ENCODE results near the gene OR5K2.

Gene OR5K2

DNA sequence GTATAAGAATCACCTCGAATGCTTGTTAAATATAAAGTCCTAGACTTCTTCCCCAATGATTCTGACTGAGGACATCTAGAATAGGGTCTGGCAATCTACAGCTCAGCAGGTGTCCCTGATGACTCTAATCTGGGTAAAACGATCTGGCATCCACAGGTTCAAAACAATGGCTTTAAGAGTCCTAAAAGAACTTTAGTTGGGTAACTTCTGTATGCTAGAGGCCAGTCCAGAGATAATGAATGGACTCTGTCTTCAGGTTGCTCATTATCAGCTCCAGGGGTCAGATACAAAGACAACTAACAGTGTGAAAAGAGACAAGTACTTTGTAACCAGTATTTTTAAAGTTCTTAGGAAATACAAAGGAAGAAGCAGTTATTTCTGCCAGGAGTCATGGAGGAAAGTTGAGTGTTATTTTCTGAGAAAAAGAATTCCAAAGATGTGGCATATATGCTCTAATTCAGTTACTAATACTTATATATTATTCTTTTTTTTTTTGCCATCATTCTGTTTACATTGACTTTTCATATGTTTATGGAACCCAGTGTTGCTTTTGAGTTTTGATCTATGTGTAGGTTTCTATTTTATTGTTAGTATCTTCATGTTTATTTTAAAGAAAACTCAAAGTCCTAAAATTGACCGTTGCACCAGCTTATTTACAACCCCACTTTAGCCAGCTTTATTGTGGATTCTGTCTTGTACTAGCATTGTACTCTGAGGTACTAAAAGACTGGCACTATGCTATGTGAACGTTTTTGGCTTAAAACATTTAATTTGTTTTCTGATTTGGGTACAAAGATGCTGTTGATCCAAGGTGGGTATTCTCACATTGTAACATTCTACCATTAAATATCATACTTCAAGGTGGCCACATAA lies 31.2 kb downstream of the OR5K2 start:
- Histone ChIP-seq H3K36me3 (ENCODE audit: control insufficient read depth, insufficient read depth, low read length) (no peaks in the 10 kb centered on the region), H3K9me3 (ENCODE audit: control insufficient read depth, insufficient read depth, low read length) (no peaks in the 10 kb centered on the region), H3K4me1 (ENCODE audit: control insufficient read depth, insufficient read depth, low read length) (peaks cover 2% of the 10 kb centered on the region), H3K27me3 (ENCODE audit: control insufficient read depth, insufficient read depth, low read length) (no peaks in the 10 kb centered on the region), H3K9ac (ENCODE audit: low read depth, low read length) (no peak overlapping the region), H3K4me3 (ENCODE audit: low read depth, low read length) (no peak overlapping the region)

DNA sequence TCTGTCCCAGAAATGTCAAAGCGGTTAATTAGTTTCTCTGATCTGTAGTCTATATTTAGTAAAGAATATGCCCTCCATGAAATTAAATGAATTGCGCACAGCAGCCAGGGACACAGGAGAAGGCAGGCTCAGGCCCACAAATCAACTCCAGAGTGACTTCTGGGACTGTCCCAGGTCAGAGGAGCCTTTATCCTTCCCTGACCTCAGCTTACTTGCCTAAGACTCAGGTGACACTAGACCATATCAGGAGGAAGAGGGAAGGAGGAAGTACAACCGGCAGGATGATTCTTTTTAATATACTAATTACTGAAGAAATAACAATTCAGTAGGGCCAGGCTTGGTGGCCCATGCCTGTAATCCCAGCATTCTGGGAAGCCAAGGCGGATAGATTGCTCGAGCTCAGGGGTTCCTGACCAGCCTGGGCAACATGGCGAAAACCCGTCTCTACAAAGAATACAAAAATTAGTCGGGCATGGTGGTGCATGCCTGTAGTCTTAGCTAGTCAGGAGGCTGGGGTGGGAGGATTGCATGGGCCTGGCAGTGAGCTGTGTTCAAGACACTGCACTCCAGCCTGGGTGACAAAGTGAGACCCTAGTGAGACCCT lies 32.5 kb downstream of the OR5K2 start:
- Histone ChIP-seq H3K4me3 (ENCODE audit: low read depth, low read length) (no peak overlapping the region), H3K27me3 (ENCODE audit: control insufficient read depth, insufficient read depth, low read length) (no peaks in the 10 kb centered on the region), H3K9me3 (ENCODE audit: control insufficient read depth, insufficient read depth, low read length) (no peaks in the 10 kb centered on the region), H3K9ac (ENCODE audit: low read depth, low read length) (no peak overlapping the region), H3K36me3 (ENCODE audit: control insufficient read depth, insufficient read depth, low read length) (no peaks in the 10 kb centered on the region), H3K4me1 (ENCODE audit: control insufficient read depth, insufficient read depth, low read length) (peaks cover 2% of the 10 kb centered on the region)

DNA sequence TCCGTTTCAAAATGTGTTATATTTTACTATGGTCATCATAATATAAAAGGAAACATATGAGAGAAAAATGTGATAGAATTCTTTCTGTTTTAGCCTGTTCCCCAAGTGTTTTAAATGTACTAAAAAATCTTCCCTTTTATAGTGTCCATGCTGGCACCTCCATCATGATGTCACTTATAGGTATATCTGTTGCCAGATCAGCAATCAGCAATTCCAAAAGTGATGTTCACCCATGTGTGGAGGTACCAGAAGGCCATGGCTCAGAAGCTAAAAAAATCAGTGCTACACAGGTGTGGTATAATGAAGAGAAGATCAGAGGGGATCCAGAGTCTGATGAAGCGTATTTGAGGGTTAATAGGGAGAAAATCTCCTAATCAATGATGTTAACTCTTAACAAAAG lies 33.2 kb downstream of the OR5K2 start:
- H3K27me3 ChIP-seq (ENCODE audit: control insufficient read depth, insufficient read depth, low read length): no peaks in the 10 kb centered on the region
- no peaks in the 10 kb centered on the region for H3K36me3 ChIP-seq (ENCODE audit: control insufficient read depth, insufficient read depth, low read length)
- no peak overlapping the region for H3K9ac ChIP-seq (ENCODE audit: low read depth, low read length)
- H3K4me1 ChIP-seq (ENCODE audit: control insufficient read depth, insufficient read depth, low read length): peaks cover 2% of the 10 kb centered on the region
- no peak overlapping the region for H3K4me3 ChIP-seq (ENCODE audit: low read depth, low read length)
- no peaks in the 10 kb centered on the region for H3K9me3 ChIP-seq (ENCODE audit: control insufficient read depth, insufficient read depth, low read length)

DNA sequence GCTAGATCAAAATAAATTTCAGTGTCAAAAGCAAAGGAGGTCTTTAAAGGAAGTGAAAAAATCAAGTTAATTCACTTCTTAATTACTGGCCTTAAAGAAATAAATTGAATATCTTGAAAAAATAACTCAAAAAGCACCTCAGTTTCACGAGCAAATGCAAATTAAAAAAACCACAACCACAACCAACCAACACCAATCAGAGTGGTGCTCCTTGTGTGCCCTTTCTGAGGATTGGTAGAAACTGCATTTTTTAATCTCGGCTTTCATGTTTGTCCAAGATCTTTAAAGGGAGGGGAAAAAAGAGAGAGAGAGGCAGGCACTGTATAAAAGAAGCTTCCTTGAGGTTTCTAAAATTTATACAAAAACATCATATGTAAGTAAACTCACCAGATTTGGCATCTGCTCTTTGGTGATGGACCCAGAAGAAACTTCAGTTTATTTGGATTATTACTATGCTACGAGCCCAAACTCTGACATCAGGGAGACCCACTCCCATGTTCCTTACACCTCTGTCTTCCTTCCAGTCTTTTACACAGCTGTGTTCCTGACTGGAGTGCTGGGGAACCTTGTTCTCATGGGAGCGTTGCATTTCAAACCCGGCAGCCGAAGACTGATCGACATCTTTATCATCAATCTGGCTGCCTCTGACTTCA lies 34.3 kb downstream of the OR5K2 start, which contains the start of gene GPR15:
Gene GPR15, plus strand, starts transcription at position 357 of the 653 bp plus-strand sequence. Its CDS starts 56 bp downstream, at position 413.
- Histone ChIP-seq H3K4me1 (ENCODE audit: control insufficient read depth, insufficient read depth, low read length) (peaks cover 2% of the 10 kb centered on the region), H3K4me3 (ENCODE audit: low read depth, low read length) (no peak within 1 kb of the TSS), H3K9ac (ENCODE audit: low read depth, low read length) (no peak within 1 kb of the TSS)

DNA sequence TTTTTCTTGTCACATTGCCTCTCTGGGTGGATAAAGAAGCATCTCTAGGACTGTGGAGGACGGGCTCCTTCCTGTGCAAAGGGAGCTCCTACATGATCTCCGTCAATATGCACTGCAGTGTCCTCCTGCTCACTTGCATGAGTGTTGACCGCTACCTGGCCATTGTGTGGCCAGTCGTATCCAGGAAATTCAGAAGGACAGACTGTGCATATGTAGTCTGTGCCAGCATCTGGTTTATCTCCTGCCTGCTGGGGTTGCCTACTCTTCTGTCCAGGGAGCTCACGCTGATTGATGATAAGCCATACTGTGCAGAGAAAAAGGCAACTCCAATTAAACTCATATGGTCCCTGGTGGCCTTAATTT lies 34.8 kb downstream of the OR5K2 start:
- H3K9ac ChIP-seq (ENCODE audit: low read depth, low read length): no peak overlapping the region
- no peak overlapping the region for H3K4me3 ChIP-seq (ENCODE audit: low read depth, low read length)
- no peaks in the 10 kb centered on the region for H3K9me3 ChIP-seq (ENCODE audit: control insufficient read depth, insufficient read depth, low read length)
- no peaks in the 10 kb centered on the region for H3K36me3 ChIP-seq (ENCODE audit: control insufficient read depth, insufficient read depth, low read length)
- H3K4me1 ChIP-seq (ENCODE audit: control insufficient read depth, insufficient read depth, low read length): peaks cover 2% of the 10 kb centered on the region
- no peaks in the 10 kb centered on the region for H3K27me3 ChIP-seq (ENCODE audit: control insufficient read depth, insufficient read depth, low read length)

More for the DNA sequence above, 34.3 kb downstream of the OR5K2 start, which contains the start of gene GPR15:
- H3K36me3 ChIP-seq (ENCODE audit: control insufficient read depth, insufficient read depth, low read length): no peaks in the 10 kb centered on the region
- no peaks in the 10 kb centered on the region for H3K9me3 ChIP-seq (ENCODE audit: control insufficient read depth, insufficient read depth, low read length)
- no peaks in the 10 kb centered on the region for H3K27me3 ChIP-seq (ENCODE audit: control insufficient read depth, insufficient read depth, low read length)

DNA sequence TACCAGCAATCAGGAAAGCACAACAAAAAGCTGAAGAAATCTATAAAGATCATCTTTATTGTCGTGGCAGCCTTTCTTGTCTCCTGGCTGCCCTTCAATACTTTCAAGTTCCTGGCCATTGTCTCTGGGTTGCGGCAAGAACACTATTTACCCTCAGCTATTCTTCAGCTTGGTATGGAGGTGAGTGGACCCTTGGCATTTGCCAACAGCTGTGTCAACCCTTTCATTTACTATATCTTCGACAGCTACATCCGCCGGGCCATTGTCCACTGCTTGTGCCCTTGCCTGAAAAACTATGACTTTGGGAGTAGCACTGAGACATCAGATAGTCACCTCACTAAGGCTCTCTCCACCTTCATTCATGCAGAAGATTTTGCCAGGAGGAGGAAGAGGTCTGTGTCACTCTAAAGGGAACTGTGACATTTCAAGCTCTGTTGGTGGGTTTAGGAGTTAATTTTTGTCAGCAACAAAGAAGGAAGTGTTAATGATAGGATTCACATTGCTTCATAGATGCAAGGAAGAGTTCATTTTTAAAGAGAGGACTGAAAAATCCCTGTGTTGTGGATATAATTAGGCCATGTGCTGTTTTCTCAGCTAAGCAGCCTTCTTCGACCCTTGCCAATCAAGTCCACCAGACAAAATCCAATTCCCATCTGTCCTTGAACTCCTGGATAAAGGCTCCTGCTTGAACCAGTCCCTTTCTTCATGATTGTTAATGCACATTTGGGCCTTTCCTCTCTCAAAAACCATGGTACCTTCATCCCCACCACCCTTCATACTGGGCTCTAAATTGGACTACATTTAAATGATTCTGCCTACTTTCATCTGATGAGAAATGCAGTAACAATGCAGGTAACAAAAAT lies 35.5 kb downstream of the OR5K2 start:
- Histone ChIP-seq H3K9me3 (ENCODE audit: control insufficient read depth, insufficient read depth, low read length) (no peaks in the 10 kb centered on the region), H3K9ac (ENCODE audit: low read depth, low read length) (no peak overlapping the region), H3K27me3 (ENCODE audit: control insufficient read depth, insufficient read depth, low read length) (no peaks in the 10 kb centered on the region), H3K4me1 (ENCODE audit: control insufficient read depth, insufficient read depth, low read length) (peaks cover 2% of the 10 kb centered on the region), H3K4me3 (ENCODE audit: low read depth, low read length) (no peak overlapping the region), H3K36me3 (ENCODE audit: control insufficient read depth, insufficient read depth, low read length) (no peaks in the 10 kb centered on the region)

DNA sequence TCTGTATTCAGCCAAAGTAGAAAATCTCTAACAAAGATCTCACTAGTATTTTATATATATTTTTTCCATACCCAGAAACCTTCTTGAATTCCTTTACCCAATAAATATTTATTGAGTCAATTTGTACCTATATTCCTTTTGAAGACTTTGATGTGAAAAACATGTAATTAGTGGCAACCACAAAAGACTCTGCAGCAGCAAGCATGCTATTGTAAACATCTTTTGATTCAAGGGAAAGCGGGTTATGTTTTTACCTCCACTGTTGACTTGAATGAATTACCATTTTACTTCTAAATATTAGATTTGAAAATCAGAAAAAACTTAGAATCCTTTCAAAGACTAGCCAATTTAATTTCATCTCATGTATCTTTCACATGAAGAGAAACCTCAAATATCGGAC lies 36.7 kb downstream of the OR5K2 start:
- no peaks in the 10 kb centered on the region for H3K27me3 ChIP-seq (ENCODE audit: control insufficient read depth, insufficient read depth, low read length)
- no peak overlapping the region for H3K9ac ChIP-seq (ENCODE audit: low read depth, low read length)
- H3K36me3 ChIP-seq (ENCODE audit: control insufficient read depth, insufficient read depth, low read length): no peaks in the 10 kb centered on the region
- no peak overlapping the region for H3K4me3 ChIP-seq (ENCODE audit: low read depth, low read length)
- no peaks in the 10 kb centered on the region for H3K4me1 ChIP-seq (ENCODE audit: control insufficient read depth, insufficient read depth, low read length)
- H3K9me3 ChIP-seq (ENCODE audit: control insufficient read depth, insufficient read depth, low read length): no peaks in the 10 kb centered on the region

DNA sequence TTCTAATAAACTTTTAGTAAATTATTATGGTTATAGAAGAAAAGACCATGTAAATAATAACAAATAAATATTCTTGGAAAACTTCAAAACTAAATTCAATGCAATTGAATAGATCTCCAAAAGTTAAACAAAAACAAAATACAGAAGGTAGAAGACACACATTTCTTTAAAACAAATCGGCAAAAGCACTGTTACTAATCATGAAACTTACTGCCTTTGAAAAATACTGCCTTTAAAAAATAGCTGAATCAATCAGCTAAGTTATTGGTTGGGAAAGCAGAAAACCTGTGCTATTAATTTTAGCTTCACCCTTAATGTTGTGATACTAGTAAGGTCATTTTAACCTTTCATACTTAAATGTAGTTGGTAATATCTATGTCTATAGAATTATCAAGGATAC lies 37.3 kb downstream of the OR5K2 start:
- H3K27me3 ChIP-seq (ENCODE audit: control insufficient read depth, insufficient read depth, low read length): no peaks in the 10 kb centered on the region
- H3K4me1 ChIP-seq (ENCODE audit: control insufficient read depth, insufficient read depth, low read length): no peaks in the 10 kb centered on the region
- no peaks in the 10 kb centered on the region for H3K9me3 ChIP-seq (ENCODE audit: control insufficient read depth, insufficient read depth, low read length)
- H3K9ac ChIP-seq (ENCODE audit: low read depth, low read length): no peak overlapping the region
- H3K36me3 ChIP-seq (ENCODE audit: control insufficient read depth, insufficient read depth, low read length): no peaks in the 10 kb centered on the region
- no peak overlapping the region for H3K4me3 ChIP-seq (ENCODE audit: low read depth, low read length)

DNA sequence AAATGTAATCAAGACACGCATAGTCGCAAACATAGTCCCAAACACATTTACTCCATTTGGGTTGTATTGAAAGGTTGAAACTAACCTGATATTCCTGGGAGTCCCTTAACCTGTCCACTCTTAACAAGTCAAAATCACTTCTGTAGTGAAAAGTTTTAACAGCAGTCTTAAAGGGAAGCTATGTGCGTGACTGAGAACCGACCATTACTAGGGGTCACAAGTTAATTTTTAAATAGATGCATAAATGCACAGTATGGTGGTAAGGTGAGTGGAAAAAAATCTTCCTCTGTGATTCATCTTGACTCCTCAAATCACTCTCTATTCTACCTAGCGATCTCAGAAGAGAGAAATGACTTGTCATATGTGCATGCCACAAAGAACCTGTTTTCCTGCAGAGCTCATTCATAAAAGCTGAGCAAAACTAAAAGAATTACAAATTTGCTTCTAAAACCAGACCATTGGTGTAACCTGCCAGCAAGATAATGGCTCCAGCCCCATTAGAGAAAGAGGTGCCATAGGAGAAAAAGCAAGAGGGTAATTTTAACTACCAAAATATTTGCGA lies 39.1 kb downstream of the OR5K2 start:
- no peaks in the 10 kb centered on the region for H3K27me3 ChIP-seq (ENCODE audit: control insufficient read depth, insufficient read depth, low read length)
- no peaks in the 10 kb centered on the region for H3K9me3 ChIP-seq (ENCODE audit: control insufficient read depth, insufficient read depth, low read length)
- no peak overlapping the region for H3K9ac ChIP-seq (ENCODE audit: low read depth, low read length)
- no peaks in the 10 kb centered on the region for H3K36me3 ChIP-seq (ENCODE audit: control insufficient read depth, insufficient read depth, low read length)
- no peaks in the 10 kb centered on the region for H3K4me1 ChIP-seq (ENCODE audit: control insufficient read depth, insufficient read depth, low read length)
- no peak overlapping the region for H3K4me3 ChIP-seq (ENCODE audit: low read depth, low read length)

DNA sequence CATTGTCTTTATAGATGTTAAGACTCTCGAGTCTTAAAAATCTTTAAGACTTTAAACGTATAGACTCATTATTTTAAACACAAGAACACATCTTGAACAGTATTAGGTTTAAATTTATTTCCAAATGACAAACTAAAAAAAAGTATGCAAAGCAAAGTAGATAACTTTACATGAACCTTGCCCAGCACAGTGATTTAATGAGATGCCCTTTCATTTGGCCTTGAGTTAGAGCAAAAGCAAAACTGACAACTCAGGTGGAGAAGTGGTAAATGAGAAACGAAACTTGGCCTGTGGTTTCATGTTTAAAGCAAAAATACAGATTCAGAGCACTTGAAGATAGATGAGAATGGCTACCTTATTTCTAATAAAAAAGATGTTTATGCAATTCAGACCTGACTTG lies 42.9 kb downstream of the OR5K2 start:
- no peaks in the 10 kb centered on the region for H3K36me3 ChIP-seq (ENCODE audit: control insufficient read depth, insufficient read depth, low read length)
- H3K4me3 ChIP-seq (ENCODE audit: low read depth, low read length): no peak overlapping the region
- H3K27me3 ChIP-seq (ENCODE audit: control insufficient read depth, insufficient read depth, low read length): no peaks in the 10 kb centered on the region
- no peaks in the 10 kb centered on the region for H3K9me3 ChIP-seq (ENCODE audit: control insufficient read depth, insufficient read depth, low read length)
- no peak overlapping the region for H3K9ac ChIP-seq (ENCODE audit: low read depth, low read length)
- H3K4me1 ChIP-seq (ENCODE audit: control insufficient read depth, insufficient read depth, low read length): no peaks in the 10 kb centered on the region

DNA sequence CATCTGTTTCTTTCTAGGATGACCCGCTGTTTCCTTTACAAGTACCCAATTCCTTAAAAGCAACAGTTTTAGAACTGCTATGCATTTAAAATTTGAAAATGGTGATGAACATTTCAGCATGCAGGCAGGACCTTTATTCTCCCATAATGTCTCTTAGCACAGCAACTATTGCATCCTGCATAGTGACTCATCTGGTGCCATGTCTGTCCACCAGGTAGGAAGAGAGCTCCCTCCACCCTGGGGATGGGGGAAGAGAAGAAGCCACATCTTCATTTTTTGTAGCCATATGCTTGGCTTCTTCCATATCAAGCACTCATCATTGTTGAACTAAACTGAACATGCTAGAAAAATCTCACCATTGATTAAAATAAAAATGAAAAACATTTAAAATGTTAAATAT lies 44.2 kb downstream of the OR5K2 start:
- no peaks in the 10 kb centered on the region for H3K36me3 ChIP-seq (ENCODE audit: control insufficient read depth, insufficient read depth, low read length)
- no peaks in the 10 kb centered on the region for H3K9me3 ChIP-seq (ENCODE audit: control insufficient read depth, insufficient read depth, low read length)
- H3K9ac ChIP-seq (ENCODE audit: low read depth, low read length): no peak overlapping the region
- no peaks in the 10 kb centered on the region for H3K4me1 ChIP-seq (ENCODE audit: control insufficient read depth, insufficient read depth, low read length)
- H3K27me3 ChIP-seq (ENCODE audit: control insufficient read depth, insufficient read depth, low read length): no peaks in the 10 kb centered on the region
- no peak overlapping the region for H3K4me3 ChIP-seq (ENCODE audit: low read depth, low read length)

Data from iPS-15b (cell line).